ENCODE measurements around the gene SLFN5.

Gene SLFN5

GRCh38 chr17:35322749-35323148 lies 79.9 kb downstream of the SLFN5 start:
- TF ChIP-seq CTCF (conservative IDR thresholded peaks at IDR 0.05; ENCODE audit: control insufficient read depth, insufficient read depth, low read depth, low read length): no peak
- no peak overlapping the region for H3K4me3 ChIP-seq (ENCODE audit: control insufficient read depth, low read depth, low read length)
- DNase-seq (ENCODE audit: low read depth): no peak
